ENCODE measurements around the gene PCMTD2.
"Not testable (repeated sequence)": the region's sequence is repeated elsewhere in the genome, so short reads cannot be mapped to it uniquely, and the experiment has no call there.

The PCMTD2 gene

GRCh38 chr20:64224351-64225170 is 31.0 kb upstream of the PCMTD2 start:
- DNase-seq (ENCODE audit: low read depth, low spot score) = no peak

- no peak for DNase-seq (ENCODE audit: low read depth, low spot score)
These were observed 30.4 kb upstream of the PCMTD2 start for GRCh38 chr20:64225171-64225595.

- DNase-seq (ENCODE audit: low read depth, low spot score) = no peak
These were observed 29.5 kb upstream of the PCMTD2 start for GRCh38 chr20:64225828-64226598.

- no peak for DNase-seq (ENCODE audit: low read depth, low spot score)
These were observed 28.6 kb upstream of the PCMTD2 start for GRCh38 chr20:64226686-64227580.

GRCh38 chr20:64228086-64228653 is 27.4 kb upstream of the PCMTD2 start:
- DNase-seq (ENCODE audit: low read depth, low spot score) = no peak

GRCh38 chr20:64228751-64229506 is 26.6 kb upstream of the PCMTD2 start:
- no peak for DNase-seq (ENCODE audit: low read depth, low spot score)

- no peak for DNase-seq (ENCODE audit: low read depth, low spot score)
These were observed 26.0 kb upstream of the PCMTD2 start for GRCh38 chr20:64229507-64230061.

- DNase-seq (ENCODE audit: low read depth, low spot score) = no peak
These were observed 24.9 kb upstream of the PCMTD2 start for GRCh38 chr20:64230461-64231145.

- DNase-seq (ENCODE audit: low read depth, low spot score) = no peak
These were observed 23.7 kb upstream of the PCMTD2 start for GRCh38 chr20:64231621-64232550.

GRCh38 chr20:64232794-64233193 is 22.8 kb upstream of the PCMTD2 start:
- DNase-seq (ENCODE audit: low read depth, low spot score) = no peak

- DNase-seq (ENCODE audit: low read depth, low spot score) = no peak
These were observed 21.8 kb upstream of the PCMTD2 start for GRCh38 chr20:64233725-64234124.

GRCh38 chr20:64234291-64234791 is 21.2 kb upstream of the PCMTD2 start:
- DNase-seq (ENCODE audit: low read depth, low spot score) = no peak

GRCh38 chr20:64234921-64235565 is 20.5 kb upstream of the PCMTD2 start:
- DNase-seq (ENCODE audit: low read depth, low spot score) = not testable (repeated sequence)

- no peak for DNase-seq (ENCODE audit: low read depth, low spot score)
These were observed 19.1 kb upstream of the PCMTD2 start for GRCh38 chr20:64236137-64237088.

GRCh38 chr20:64237316-64237715 is 18.2 kb upstream of the PCMTD2 start:
- no peak for DNase-seq (ENCODE audit: low read depth, low spot score)

GRCh38 chr20:64238115-64238825 is 17.3 kb upstream of the PCMTD2 start:
- DNase-seq (ENCODE audit: low read depth, low spot score) = no peak

Measured in activated CD4-positive, CD25-positive, alpha-beta regulatory T cell treated with anti-CD3 and anti-CD28 coated beads, Interleukin-2, amount 50 U/mL, for 16 hours (primary cell).